GM12892 (cell line): ENCODE results near the gene FTCDNL1.

Experiments
- POLR2A ChIP-seq: IDR thresholded peaks from 2 replicates; pipeline ENCODE4 v1.6.1; 2011; ENCODE audit warnings: low read depth, low read length, control low read depth
- POLR2AphosphoS5 ChIP-seq: IDR thresholded peaks from 2 replicates; pipeline ENCODE4 v1.6.1; 2011; ENCODE audit warnings: low read depth, low read length, control low read depth
- TAF1 ChIP-seq: IDR thresholded peaks from 2 replicates; pipeline ENCODE4 v1.6.1; 2011; ENCODE audit warnings: low read depth, mild to moderate bottlenecking, control low read depth, low read length, borderline replicate concordance

- TF ChIP-seq POLR2A: no peak
- no peak for TF ChIP-seq POLR2AphosphoS5
- TF ChIP-seq TAF1: no peak
These were observed 72.3 kb downstream of the FTCDNL1 start for GRCh38 chr2:199778655-199779054.
